HG03442 (cell line): Measurements from ENCODE around the gene CLEC3A.
"Not testable (repeated sequence)": the region's sequence is repeated elsewhere in the genome, so short reads cannot be mapped to it uniquely, and the experiment has no call there.

Experiments
- ATAC-seq: cut with Tn5 transposase; IDR thresholded peaks from one replicate; pipeline ENCODE4 v1.9.1; 2021; ENCODE audit warnings: mild to moderate bottlenecking, moderate library complexity; ENCODE audit not compliant: unreplicated experiment

The CLEC3A gene

DNA sequence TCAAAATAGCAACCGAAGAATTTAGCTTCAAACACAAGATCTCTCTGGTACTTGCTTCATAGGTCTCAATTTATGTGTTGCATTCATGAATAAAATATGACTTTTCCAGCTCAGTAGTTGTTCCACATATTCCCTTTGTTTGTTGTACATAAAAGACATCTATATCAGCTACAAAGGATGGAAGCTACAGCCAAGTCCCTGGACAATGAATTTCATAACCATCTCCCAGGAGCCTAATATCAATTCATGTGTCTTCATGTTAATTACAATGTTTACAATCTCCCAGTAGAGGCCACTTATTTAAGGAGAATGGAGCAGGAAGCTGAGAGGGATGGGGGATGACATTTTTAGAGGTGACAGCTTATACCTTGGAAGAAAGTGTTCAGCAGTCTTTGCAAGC lies 3.3 kb downstream of the CLEC3A start:
- no peak for ATAC-seq

GRCh38 chr16:78028018-78028417 lies 5.7 kb downstream of the CLEC3A start:
- ATAC-seq, result no peak

DNA sequence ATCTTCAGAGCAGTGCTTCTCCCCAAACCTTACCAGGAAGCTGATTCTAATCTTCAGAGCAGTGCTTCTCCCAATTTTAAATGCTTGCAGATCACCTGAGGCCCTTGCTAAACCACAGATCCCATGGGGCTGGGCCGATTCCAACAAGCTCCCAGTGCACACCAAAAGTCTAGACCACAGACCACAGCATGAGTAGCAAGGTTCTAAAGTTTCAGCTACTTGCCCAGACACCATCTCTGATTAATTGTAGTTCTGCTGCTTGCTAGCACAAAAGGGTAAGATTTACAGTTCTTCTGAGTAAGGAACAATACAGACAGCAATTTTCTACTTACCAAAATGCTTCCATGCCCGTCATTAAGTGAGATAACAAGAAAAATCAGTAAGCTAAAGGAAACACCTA lies 12.2 kb downstream of the CLEC3A start:
- no peak for ATAC-seq

DNA sequence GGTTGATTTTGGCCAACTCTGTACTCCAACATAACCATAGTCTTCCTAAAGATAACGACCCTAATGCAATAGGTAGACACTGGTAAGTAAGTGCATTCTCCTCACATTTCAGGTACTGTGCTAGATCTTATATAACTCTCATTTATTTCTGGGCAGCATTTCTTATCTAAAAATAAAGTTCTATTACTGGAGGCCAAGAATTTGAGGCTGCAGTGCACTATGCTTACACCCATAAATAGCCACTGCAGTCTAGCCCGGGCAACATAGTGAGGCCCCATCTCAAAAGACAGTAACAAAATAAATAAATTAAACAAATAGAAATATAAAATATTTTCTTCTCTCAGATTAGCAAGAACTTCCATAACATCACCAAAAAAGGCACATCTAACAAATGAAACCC lies 12.7 kb downstream of the CLEC3A start:
- no peak for ATAC-seq

GRCh38 chr16:78040396-78040795 lies 18.0 kb downstream of the CLEC3A start:
- ATAC-seq, result no peak

GRCh38 chr16:78045865-78046581 lies 23.7 kb downstream of the CLEC3A start:
- no peak for ATAC-seq

GRCh38 chr16:78048319-78048718 lies 26.0 kb downstream of the CLEC3A start:
- ATAC-seq, result no peak

- no peak for ATAC-seq
Measured at GRCh38 chr16:78050734-78051400, 28.5 kb downstream of the CLEC3A start.

GRCh38 chr16:78057803-78058564 lies 35.6 kb downstream of the CLEC3A start:
- ATAC-seq, result no peak

DNA sequence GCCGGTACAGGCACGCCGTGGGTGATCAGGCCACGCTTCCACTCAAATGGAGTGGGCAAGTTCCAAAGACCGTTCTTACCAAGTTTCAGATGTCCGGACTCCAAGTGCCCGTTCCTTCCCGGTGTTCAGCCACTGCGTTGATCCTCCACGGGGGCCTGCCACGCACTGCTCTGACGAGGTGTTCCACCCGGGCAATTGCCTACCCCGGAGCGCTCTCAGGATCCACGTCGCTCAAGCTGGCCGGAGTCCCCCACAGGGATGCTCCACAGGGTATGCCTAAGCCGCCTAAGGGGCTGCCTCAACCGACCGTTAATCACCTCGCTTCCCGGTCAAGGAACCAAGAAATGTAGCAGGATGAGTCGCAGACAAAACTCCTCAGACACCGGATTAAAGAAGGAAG lies 37.5 kb downstream of the CLEC3A start:
- ATAC-seq, result not testable (repeated sequence)

DNA sequence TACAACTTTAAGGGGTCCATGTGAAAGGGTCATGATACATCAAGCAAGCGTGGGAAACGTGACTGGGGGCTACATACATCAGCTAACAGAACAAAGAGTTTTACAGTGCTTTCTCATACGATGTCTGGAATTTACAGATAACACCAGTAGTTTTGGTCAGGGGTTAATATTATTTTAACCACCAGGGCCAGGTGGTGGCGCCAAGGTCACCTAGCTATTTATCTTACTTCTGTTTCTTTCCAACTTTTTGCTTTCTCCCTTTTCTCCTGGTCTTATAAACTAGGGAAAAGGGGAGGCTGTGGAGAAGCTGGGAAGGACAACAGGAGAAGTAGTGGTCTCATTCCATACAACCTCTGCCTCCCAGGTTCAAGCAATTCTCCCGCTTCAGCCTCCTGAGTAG lies 37.9 kb downstream of the CLEC3A start:
- no peak for ATAC-seq

DNA sequence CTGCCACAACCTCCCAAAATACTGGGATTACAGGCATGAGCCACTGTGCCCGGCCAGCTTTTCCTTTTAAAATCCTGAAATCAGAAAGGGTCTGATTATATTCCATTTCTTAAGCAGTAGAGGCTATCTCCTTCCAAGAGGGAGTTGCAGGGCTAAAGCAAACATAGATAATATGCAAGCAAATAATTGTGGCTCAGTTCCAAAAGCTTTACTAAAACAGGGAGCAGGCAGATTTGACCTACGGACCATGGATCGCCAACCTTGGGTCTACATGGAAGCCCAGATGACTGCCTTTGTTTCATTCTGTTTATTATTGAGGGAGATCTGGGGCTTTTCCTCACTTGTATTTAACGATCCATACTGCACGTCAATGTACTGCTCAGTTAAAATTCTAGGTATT lies 38.5 kb downstream of the CLEC3A start:
- no peak for ATAC-seq

DNA sequence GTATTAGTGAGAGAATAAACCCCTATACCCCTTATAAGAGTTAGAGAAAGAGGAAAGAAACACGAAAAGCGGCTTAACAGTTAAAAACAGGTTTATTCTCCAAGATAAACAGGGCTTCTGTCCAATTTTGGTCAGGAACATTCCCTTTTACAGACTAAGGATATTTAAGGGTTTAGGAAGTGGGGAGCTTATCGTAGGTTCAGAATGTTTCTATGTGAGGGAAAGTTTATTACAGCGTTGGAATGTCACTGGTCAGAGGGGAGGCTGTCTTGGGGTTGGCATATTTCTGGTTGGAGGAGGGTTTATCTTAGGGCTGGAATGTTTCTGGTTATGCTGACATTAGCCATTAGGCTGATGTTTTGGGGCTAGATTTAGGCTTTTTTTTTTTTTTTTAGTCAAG lies 43.0 kb downstream of the CLEC3A start:
- ATAC-seq, result no peak

- ATAC-seq, result no peak
Measured at GRCh38 chr16:78069913-78070312, 47.6 kb downstream of the CLEC3A start.

- no peak for ATAC-seq
Measured at GRCh38 chr16:78072275-78072674, 49.9 kb downstream of the CLEC3A start.

GRCh38 chr16:78075800-78076199 lies 53.5 kb downstream of the CLEC3A start:
- ATAC-seq, result no peak

GRCh38 chr16:78081341-78081740 lies 59.0 kb downstream of the CLEC3A start:
- no peak for ATAC-seq
